Neuron (in vitro differentiated cells): ENCODE measurements around the gene ZBTB16.

ENCODE experiments used
- H2AFZ ChIP-seq: one replicate; pipeline ENCODE4 v1.6.1; 2013; ENCODE audit warnings: low read depth, mild to moderate bottlenecking, inconsistent platforms, low read length, moderate library complexity
- H3K27me3 ChIP-seq: one replicate; pipeline ENCODE4 v1.6.1; 2013; ENCODE audit warnings: low read length; ENCODE audit not compliant: insufficient read depth
- H3K36me3 ChIP-seq: one replicate; pipeline ENCODE4 v1.6.1; 2013; ENCODE audit warnings: low read length; ENCODE audit not compliant: insufficient read depth
- H3K4me1 ChIP-seq: one replicate; pipeline ENCODE4 v1.6.1; 2013; ENCODE audit warnings: low read length; ENCODE audit not compliant: insufficient read depth
- H3K4me3 ChIP-seq: 2 replicates; pipeline ENCODE4 v1.5.1; 2013; ENCODE audit warnings: mild to moderate bottlenecking, low read length, moderate library complexity
- H3K9me3 ChIP-seq: one replicate; pipeline ENCODE4 v1.6.1; 2013; ENCODE audit warnings: low read length

The ZBTB16 gene

GRCh38 chr11:114181752-114182151 is 122.2 kb downstream of the ZBTB16 start:
- peaks cover 4% of the 10 kb centered on the region for H3K9me3 ChIP-seq
- no peak overlapping the region for H2AFZ ChIP-seq
- H3K27me3 ChIP-seq, result no peaks in the 10 kb centered on the region
- H3K4me3 ChIP-seq, result no peak overlapping the region
- H3K36me3 ChIP-seq, result peaks cover 6% of the 10 kb centered on the region
- peaks cover 30% of the 10 kb centered on the region for H3K4me1 ChIP-seq

- H3K4me1 ChIP-seq, result peaks cover 30% of the 10 kb centered on the region
- no peaks in the 10 kb centered on the region for H3K27me3 ChIP-seq
Observed at GRCh38 chr11:114182471-114183043, 123.0 kb downstream of the ZBTB16 start.

GRCh38 chr11:114183044-114183511 is 123.6 kb downstream of the ZBTB16 start:
- peaks cover 15% of the 10 kb centered on the region for H3K9me3 ChIP-seq
- H3K27me3 ChIP-seq, result no peaks in the 10 kb centered on the region
- H2AFZ ChIP-seq, result no peak overlapping the region
- no peak overlapping the region for H3K4me3 ChIP-seq
- peaks cover 30% of the 10 kb centered on the region for H3K4me1 ChIP-seq
- peaks cover 17% of the 10 kb centered on the region for H3K36me3 ChIP-seq

More at GRCh38 chr11:114182471-114183043, 123.0 kb downstream of the ZBTB16 start:
- H3K4me3 ChIP-seq, result no peak overlapping the region
- H3K36me3 ChIP-seq, result peaks cover 14% of the 10 kb centered on the region
- H3K9me3 ChIP-seq, result peaks cover 12% of the 10 kb centered on the region
- H2AFZ ChIP-seq, result no peak overlapping the region

- H3K27me3 ChIP-seq, result no peaks in the 10 kb centered on the region
- H3K36me3 ChIP-seq, result peaks cover 37% of the 10 kb centered on the region
Observed at GRCh38 chr11:114185436-114185835, 125.9 kb downstream of the ZBTB16 start.

GRCh38 chr11:114187173-114187572 is 127.7 kb downstream of the ZBTB16 start:
- Histone ChIP-seq H3K4me3 (no peak overlapping the region), H2AFZ (no peak overlapping the region), H3K27me3 (no peaks in the 10 kb centered on the region), H3K9me3 (peaks cover 23% of the 10 kb centered on the region), H3K4me1 (peaks cover 16% of the 10 kb centered on the region), H3K36me3 (peaks cover 46% of the 10 kb centered on the region)

More at GRCh38 chr11:114185436-114185835, 125.9 kb downstream of the ZBTB16 start:
- Histone ChIP-seq H2AFZ (no peak overlapping the region), H3K9me3 (peaks cover 19% of the 10 kb centered on the region), H3K4me1 (peaks cover 18% of the 10 kb centered on the region), H3K4me3 (no peak overlapping the region)

- Histone ChIP-seq H3K4me1 (peaks cover 5% of the 10 kb centered on the region), H3K4me3 (no peak overlapping the region), H3K9me3 (peaks cover 23% of the 10 kb centered on the region), H3K27me3 (no peaks in the 10 kb centered on the region), H3K36me3 (peaks cover 47% of the 10 kb centered on the region), H2AFZ (no peak overlapping the region)
Observed at GRCh38 chr11:114188851-114189570, 129.5 kb downstream of the ZBTB16 start.

GRCh38 chr11:114190630-114191029 is 131.1 kb downstream of the ZBTB16 start:
- Histone ChIP-seq H2AFZ (no peak overlapping the region), H3K4me3 (no peak overlapping the region), H3K4me1 (peaks cover 5% of the 10 kb centered on the region), H3K27me3 (no peaks in the 10 kb centered on the region), H3K9me3 (peaks cover 20% of the 10 kb centered on the region), H3K36me3 (peaks cover 42% of the 10 kb centered on the region)

GRCh38 chr11:114191893-114192292 is 132.4 kb downstream of the ZBTB16 start:
- H2AFZ ChIP-seq, result no peak overlapping the region
- H3K36me3 ChIP-seq, result peaks cover 39% of the 10 kb centered on the region
- H3K4me3 ChIP-seq, result no peak overlapping the region
- peaks cover 11% of the 10 kb centered on the region for H3K4me1 ChIP-seq
- no peaks in the 10 kb centered on the region for H3K27me3 ChIP-seq
- peaks cover 17% of the 10 kb centered on the region for H3K9me3 ChIP-seq

GRCh38 chr11:114192841-114193389 is 133.4 kb downstream of the ZBTB16 start:
- no peak overlapping the region for H2AFZ ChIP-seq
- peaks cover 9% of the 10 kb centered on the region for H3K9me3 ChIP-seq
- peaks cover 31% of the 10 kb centered on the region for H3K36me3 ChIP-seq
- H3K4me3 ChIP-seq, result no peak overlapping the region
- no peaks in the 10 kb centered on the region for H3K27me3 ChIP-seq
- H3K4me1 ChIP-seq, result peaks cover 21% of the 10 kb centered on the region

GRCh38 chr11:114193730-114194679 is 134.5 kb downstream of the ZBTB16 start:
- Histone ChIP-seq H2AFZ (no peak overlapping the region), H3K4me1 (peaks cover 32% of the 10 kb centered on the region), H3K9me3 (peaks cover 3% of the 10 kb centered on the region), H3K27me3 (no peaks in the 10 kb centered on the region), H3K36me3 (peaks cover 20% of the 10 kb centered on the region), H3K4me3 (no peak overlapping the region)

- Histone ChIP-seq H3K4me1 (peaks cover 32% of the 10 kb centered on the region), H3K36me3 (peaks cover 15% of the 10 kb centered on the region)
Observed at GRCh38 chr11:114194702-114195101, 135.2 kb downstream of the ZBTB16 start.

GRCh38 chr11:114195151-114195550 is 135.6 kb downstream of the ZBTB16 start:
- Histone ChIP-seq H3K9me3 (peaks cover 3% of the 10 kb centered on the region), H3K36me3 (peaks cover 11% of the 10 kb centered on the region), H3K4me3 (no peak overlapping the region), H3K27me3 (no peaks in the 10 kb centered on the region), H2AFZ (no peak overlapping the region), H3K4me1 (peaks cover 34% of the 10 kb centered on the region)

More at GRCh38 chr11:114194702-114195101, 135.2 kb downstream of the ZBTB16 start:
- peaks cover 3% of the 10 kb centered on the region for H3K9me3 ChIP-seq
- H2AFZ ChIP-seq, result no peak overlapping the region
- H3K4me3 ChIP-seq, result no peak overlapping the region
- H3K27me3 ChIP-seq, result no peaks in the 10 kb centered on the region
